BJ (cell line): ENCODE results near the gene NLRP9. TPM values are rescaled to one million over a fixed set of nuclear protein-coding genes. Genes with fewer than 3 reads are reported as not detected.

ENCODE experiments used
- CTCF ChIA-PET: fragments of 350-600 bp; formaldehyde crosslinking; extraction: SDS; loops from one replicate; lab custom pipeline; 2021; ENCODE audit warnings: antibody characterized with exemption, inconsistent platforms; lab: Yijun Ruan, JAX
- POLR2A ChIA-PET: fragments of 300-600 bp; sonication (Branson Sonifier 250); formaldehyde crosslinking; extraction: SDS; loops from one replicate; lab custom pipeline; 2021; ENCODE audit warnings: antibody characterized with exemption; lab: Charles Lee
- DNase-seq: peaks from one replicate; pipeline ENCODE4 v3.0.0-alpha.2; 2011; ENCODE audit warnings: low read depth
- H3K27me3 ChIP-seq: 2 replicates; pipeline ENCODE4 v1.6.0; 2011; ENCODE audit warnings: low read length; ENCODE audit not compliant: control insufficient read depth, insufficient read depth
- H3K36me3 ChIP-seq: 2 replicates; pipeline ENCODE4 v1.5.1; 2011; ENCODE audit warnings: low read length; ENCODE audit not compliant: control insufficient read depth, insufficient read depth
- H3K4me3 ChIP-seq: 2 replicates; pipeline ENCODE4 v1.5.1; 2011; ENCODE audit warnings: low read depth, mild to moderate bottlenecking, control low read depth, low read length
- CTCF ChIP-seq: IDR thresholded peaks from 2 replicates; pipeline ENCODE4 v1.5.1; 2011; ENCODE audit warnings: low read depth, mild to moderate bottlenecking, control low read depth, inconsistent platforms, low read length, moderate library complexity; ENCODE audit not compliant: insufficient read depth
- polyA plus RNA-seq: library from polyadenylated mRNA; depleted of rRNA; stranded (reverse); fragments of >200 nt; gene quantifications from 2 replicates; pipeline ENCODE4 v1.2.3, GENCODE V29; 2011

Gene NLRP9
- polyA plus RNA-seq, 1 experiment: not detected

GRCh38 chr19:55681131-55682092 lies 56.8 kb downstream of the NLRP9 start:
- Histone ChIP-seq H3K27me3 (no peaks in the 10 kb centered on the region), H3K4me3 (no peak overlapping the region), H3K36me3 (peaks cover 42% of the 10 kb centered on the region)
- ChIA-PET POLR2A (no interaction called here), CTCF (interaction anchor here (1.3 to 1.4 kb wide), 2 partner anchors 10 to 20 kb away, joined by 3 to 5 read pairs; no protein-coding TSS in a partner anchor)
- TF ChIP-seq CTCF: no peak
- DNase-seq: no peak

DNA sequence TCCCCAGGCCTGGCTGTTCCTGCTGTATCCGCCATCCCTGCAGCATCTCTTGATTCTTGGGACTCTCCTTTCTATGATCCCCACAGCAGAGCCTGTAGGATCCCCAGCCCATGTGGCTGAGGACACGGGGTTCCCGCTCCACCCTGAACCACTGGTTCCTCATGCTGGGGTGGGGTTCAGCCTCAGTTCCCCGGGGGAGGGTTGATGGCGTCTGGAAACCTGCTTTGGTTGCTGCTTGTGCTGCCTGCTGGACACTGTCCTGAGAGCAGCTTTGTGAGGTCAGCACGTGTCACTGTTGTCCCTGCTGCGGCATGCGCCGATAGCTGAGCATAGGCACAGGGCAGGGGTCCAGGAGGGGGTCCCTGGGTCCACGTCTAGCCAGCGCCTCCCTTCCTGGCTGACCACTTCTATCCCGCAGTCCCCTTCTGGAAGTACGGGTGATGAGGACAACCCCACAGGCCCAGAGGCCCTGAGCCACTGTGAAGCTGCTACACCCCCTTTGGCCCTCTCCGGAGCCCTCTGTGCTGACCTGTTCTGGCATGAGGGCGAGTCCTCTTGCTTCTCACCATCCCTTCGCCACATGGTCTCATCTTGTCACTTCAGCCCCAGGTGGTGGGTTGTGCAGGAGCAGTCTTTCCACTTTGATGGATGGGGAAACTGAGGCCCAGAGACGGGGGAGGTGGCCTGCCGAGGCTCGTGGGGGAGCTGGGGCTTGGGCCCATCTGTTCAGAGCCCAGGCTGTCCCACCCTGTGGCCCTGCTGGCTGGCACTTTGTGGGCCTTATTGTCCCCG lies 57.7 kb downstream of the NLRP9 start:
- H3K36me3 ChIP-seq: peaks cover 34% of the 10 kb centered on the region
- ChIA-PET CTCF (interaction anchor here (1.3 to 1.4 kb wide), 2 partner anchors 9 to 21 kb away, joined by 3 to 5 read pairs; no protein-coding TSS in a partner anchor), POLR2A (no interaction called here)
- H3K4me3 ChIP-seq: no peak overlapping the region
- DNase-seq: no peak
- no peaks in the 10 kb centered on the region for H3K27me3 ChIP-seq
- TF ChIP-seq CTCF: no peak

DNA sequence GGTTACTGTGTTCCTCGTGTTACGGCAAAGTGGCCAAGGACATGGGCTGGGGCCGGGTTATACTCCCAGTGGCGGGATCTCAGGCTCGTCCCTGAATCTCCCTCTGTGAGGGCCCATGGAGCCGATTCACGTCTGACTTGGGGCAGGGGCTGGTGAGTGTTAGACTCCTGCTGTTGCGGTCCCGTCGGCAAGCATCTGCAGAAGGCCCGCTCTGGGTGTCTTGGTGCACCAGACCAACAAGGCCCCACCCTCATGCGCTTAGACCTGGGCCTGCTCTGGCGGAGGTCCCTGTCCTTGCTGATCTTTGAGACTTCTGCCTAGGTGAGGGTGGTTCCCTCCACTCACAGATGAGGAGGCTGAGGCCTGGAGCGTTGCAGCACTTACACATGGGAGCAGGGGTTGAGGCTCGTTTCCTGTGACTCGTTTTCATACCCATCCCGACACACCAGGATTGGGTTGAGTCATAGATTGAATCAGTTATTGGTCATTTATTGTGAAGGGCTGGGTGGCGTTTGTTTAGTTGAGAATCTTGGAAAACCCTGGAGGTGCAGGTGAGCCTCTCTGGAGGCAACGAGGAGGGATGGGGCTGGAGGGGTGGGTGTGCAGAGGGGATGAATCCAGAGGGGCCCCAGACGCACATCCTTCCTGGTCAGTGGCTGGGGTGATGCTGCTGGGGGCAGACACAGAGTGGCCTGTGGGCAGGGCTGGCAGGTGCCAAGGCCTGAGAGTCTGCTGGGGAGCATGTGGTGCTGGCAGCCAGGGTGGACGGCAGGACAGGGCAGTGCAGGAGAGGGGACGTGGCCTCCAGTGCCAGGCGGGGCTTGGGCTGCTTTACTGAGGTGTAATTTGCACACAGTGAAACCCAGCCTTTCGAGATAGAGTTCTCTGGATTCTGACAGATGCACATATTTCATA lies 58.6 kb downstream of the NLRP9 start:
- H3K36me3 ChIP-seq: peaks cover 29% of the 10 kb centered on the region
- DNase-seq: no peak
- CTCF ChIA-PET: interaction anchor here (1.4 kb wide), 1 partner anchor 22 kb away, joined by 3 read pairs; no protein-coding TSS in a partner anchor
- no peaks in the 10 kb centered on the region for H3K27me3 ChIP-seq
- TF ChIP-seq CTCF: no peak
- POLR2A ChIA-PET: no interaction called here
- H3K4me3 ChIP-seq: no peak overlapping the region

DNA sequence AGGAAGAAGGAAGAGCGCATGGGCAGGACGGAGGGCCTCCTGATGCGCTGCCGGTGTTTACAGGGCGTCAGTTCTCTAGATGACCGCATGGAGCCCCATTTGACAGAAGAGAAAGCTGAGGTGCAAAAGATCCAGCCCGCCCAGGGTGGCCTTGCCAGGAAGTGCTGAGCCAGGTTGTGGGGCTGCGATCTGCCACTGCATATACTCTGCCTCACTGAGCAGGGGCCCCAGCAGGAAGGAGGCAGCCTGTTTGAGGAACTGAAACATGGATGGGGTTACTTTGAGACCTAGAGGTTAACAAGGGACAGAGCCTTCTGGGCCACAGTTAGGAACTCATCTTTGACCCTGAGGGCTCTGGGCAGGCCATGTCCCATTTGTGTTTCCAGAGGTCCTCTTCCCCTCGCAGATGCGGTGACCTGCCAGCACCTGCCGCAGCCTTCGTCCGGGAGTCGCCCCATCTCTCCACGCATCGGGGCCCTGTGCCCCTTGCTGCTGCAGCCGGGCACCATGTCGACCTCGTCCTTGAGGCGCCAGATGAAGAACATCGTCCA lies 60.0 kb downstream of the NLRP9 start:
- Histone ChIP-seq H3K27me3 (no peaks in the 10 kb centered on the region), H3K36me3 (peaks cover 30% of the 10 kb centered on the region), H3K4me3 (no peak overlapping the region)
- ChIA-PET CTCF (no interaction called here), POLR2A (no interaction called here)
- no peak for DNase-seq
- TF ChIP-seq CTCF: no peak
